MM.1S (cell line): ENCODE data around the gene TDO2.

Experiments
- DNase-seq: peaks from one replicate; pipeline ENCODE4 v3.0.0-alpha.2; 2015
- H2AFZ ChIP-seq: fragments of 300-600 bp; sonication (generic); 2 replicates; pipeline ENCODE4 v1.6.0; 2016; ENCODE audit warnings: antibody characterized with exemption, low read length
- H3F3A ChIP-seq: fragments of 300-600 bp; sonication (generic); 2 replicates; pipeline ENCODE4 v1.6.1; 2016; ENCODE audit warnings: mild to moderate bottlenecking, antibody characterized with exemption, low read length, moderate library complexity, mixed read lengths; ENCODE audit not compliant: insufficient read depth
- H3K27ac ChIP-seq: fragments of 300-600 bp; sonication (generic); 2 replicates; pipeline ENCODE4 v1.5.1; 2016; ENCODE audit warnings: mild to moderate bottlenecking, low read length
- H3K27me3 ChIP-seq: fragments of 300-600 bp; sonication (generic); replicated peaks from 2 replicates; pipeline ENCODE4 v1.6.0; 2016; ENCODE audit warnings: low read length; ENCODE audit not compliant: insufficient read depth
- H3K36me3 ChIP-seq: fragments of 300-600 bp; sonication (generic); replicated peaks from 2 replicates; pipeline ENCODE4 v1.6.1; 2016; ENCODE audit warnings: mild to moderate bottlenecking, low read length, mixed read lengths; ENCODE audit not compliant: insufficient read depth
- H3K4me1 ChIP-seq: fragments of 300-600 bp; sonication (generic); 2 replicates; pipeline ENCODE4 v1.6.1; 2016; ENCODE audit warnings: low read length, mixed read lengths
- H3K4me2 ChIP-seq: fragments of 300-600 bp; sonication (generic); 2 replicates; pipeline ENCODE4 v1.6.0; 2016; ENCODE audit warnings: low read depth, low read length
- H3K4me3 ChIP-seq: fragments of 300-600 bp; sonication (generic); 2 replicates; pipeline ENCODE4 v1.5.1; 2016; ENCODE audit warnings: low read length, mixed read lengths
- H3K79me2 ChIP-seq: fragments of 300-600 bp; sonication (generic); 2 replicates; pipeline ENCODE4 v1.6.1; 2016; ENCODE audit warnings: mixed run types, low read length, mixed read lengths
- H3K9ac ChIP-seq: fragments of 300-600 bp; sonication (generic); 2 replicates; pipeline ENCODE4 v1.6.1; 2016; ENCODE audit warnings: low read length, mixed read lengths
- H3K9me2 ChIP-seq: fragments of 300-600 bp; sonication (generic); replicated peaks from 2 replicates; pipeline ENCODE4 v1.6.1; 2016; ENCODE audit warnings: mild to moderate bottlenecking, low read length, mixed read lengths; ENCODE audit not compliant: insufficient read depth
- H3K9me3 ChIP-seq: fragments of 300-600 bp; sonication (generic); replicated peaks from 2 replicates; pipeline ENCODE4 v1.6.1; 2016; ENCODE audit warnings: mild to moderate bottlenecking, low read length, mixed read lengths; ENCODE audit not compliant: insufficient read depth
- H4K20me1 ChIP-seq: fragments of 300-600 bp; sonication (generic); 2 replicates; pipeline ENCODE4 v1.6.1; 2016; ENCODE audit warnings: mild to moderate bottlenecking, low read length, moderate library complexity, mixed read lengths; ENCODE audit not compliant: insufficient read depth
- EZH2 ChIP-seq: fragments of 300-600 bp; sonication (generic); optimal IDR thresholded peaks from 2 replicates; pipeline ENCODE3; 2017; ENCODE audit warnings: low read depth, mild to moderate bottlenecking, antibody characterized with exemption, low read length, mixed read lengths
- EZH2phosphoT487 ChIP-seq: fragments of 300-600 bp; sonication (generic); IDR thresholded peaks from 2 replicates; pipeline ENCODE4 v1.6.1; 2018; ENCODE audit warnings: antibody characterized with exemption, low read length
- TF ChIP-seq, protein P1 (sequence below): fragments of 300-600 bp; sonication (generic); IDR thresholded peaks from 2 replicates; pipeline ENCODE4 v1.5.1; 2016; ENCODE audit warnings: antibody characterized with exemption, low read length, mixed read lengths

The TDO2 gene

DNA sequence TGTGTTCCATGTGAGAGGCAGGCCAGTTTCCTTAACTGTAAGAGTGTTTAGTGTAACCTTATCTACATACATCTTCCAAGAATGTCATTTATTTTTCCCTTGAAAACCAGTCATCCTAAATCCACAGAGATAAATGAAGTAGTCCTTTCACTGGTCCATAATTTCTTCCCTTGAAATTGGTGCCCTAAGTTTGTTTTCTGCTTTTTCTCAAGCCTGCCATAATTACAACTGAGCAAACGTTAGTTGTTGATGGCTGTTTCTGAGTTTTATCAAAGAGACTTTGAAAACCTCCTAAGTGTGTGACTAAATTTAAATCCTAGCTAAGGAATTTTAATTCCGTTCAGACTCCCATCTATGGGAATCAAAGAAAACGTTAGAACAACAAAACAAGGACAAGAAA is 3.6 kb upstream of the TDO2 start:
- Histone ChIP-seq H3K4me1 (peaks cover 16% of the 10 kb centered on the region), H3K36me3 (no peaks in the 10 kb centered on the region), H3K9me3 (no peaks in the 10 kb centered on the region), H3K27me3 (no peaks in the 10 kb centered on the region), H3K4me3 (no peak overlapping the region), H3K27ac (peak overlapping the region; percentile 45; the same call in 1 of the 2 replicates), H4K20me1 (no peaks in the 10 kb centered on the region), H3K79me2 (no peaks in the 10 kb centered on the region), H2AFZ (no peak overlapping the region), H3F3A (peaks cover 9% of the 10 kb centered on the region), H3K9ac (no peak overlapping the region), H3K4me2 (peak overlapping the region; percentile 35; the same call in 1 of the 2 replicates), H3K9me2 (no peaks in the 10 kb centered on the region)
- TF ChIP-seq EZH2phosphoT487 (no peak), EZH2 (no peak)
- TF ChIP-seq, protein P1, sequence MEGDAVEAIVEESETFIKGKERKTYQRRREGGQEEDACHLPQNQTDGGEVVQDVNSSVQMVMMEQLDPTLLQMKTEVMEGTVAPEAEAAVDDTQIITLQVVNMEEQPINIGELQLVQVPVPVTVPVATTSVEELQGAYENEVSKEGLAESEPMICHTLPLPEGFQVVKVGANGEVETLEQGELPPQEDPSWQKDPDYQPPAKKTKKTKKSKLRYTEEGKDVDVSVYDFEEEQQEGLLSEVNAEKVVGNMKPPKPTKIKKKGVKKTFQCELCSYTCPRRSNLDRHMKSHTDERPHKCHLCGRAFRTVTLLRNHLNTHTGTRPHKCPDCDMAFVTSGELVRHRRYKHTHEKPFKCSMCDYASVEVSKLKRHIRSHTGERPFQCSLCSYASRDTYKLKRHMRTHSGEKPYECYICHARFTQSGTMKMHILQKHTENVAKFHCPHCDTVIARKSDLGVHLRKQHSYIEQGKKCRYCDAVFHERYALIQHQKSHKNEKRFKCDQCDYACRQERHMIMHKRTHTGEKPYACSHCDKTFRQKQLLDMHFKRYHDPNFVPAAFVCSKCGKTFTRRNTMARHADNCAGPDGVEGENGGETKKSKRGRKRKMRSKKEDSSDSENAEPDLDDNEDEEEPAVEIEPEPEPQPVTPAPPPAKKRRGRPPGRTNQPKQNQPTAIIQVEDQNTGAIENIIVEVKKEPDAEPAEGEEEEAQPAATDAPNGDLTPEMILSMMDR, result no peak
- no peak for DNase-seq

DNA sequence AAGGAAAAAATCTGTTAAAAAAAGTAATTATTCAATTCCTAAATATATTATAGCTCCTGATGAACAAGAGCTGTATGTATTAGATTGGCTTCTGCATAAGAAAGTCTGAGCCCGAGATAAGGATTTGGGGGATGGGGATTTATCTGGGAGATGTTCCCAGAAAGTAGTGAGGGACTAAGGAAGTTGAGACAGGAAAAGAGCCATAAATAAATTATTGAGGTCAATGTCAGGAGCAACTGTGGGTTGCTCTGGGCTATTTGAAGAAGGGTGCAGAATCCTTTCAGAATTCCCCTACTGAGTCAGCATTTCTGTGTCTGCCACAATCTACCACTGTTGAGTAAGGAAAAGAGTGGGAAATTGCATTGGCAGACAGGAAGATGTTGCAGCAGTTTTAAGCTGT is 3.1 kb upstream of the TDO2 start:
- H3K27ac ChIP-seq, result peak overlapping the region; percentile 45; the same call in 1 of the 2 replicates

DNA sequence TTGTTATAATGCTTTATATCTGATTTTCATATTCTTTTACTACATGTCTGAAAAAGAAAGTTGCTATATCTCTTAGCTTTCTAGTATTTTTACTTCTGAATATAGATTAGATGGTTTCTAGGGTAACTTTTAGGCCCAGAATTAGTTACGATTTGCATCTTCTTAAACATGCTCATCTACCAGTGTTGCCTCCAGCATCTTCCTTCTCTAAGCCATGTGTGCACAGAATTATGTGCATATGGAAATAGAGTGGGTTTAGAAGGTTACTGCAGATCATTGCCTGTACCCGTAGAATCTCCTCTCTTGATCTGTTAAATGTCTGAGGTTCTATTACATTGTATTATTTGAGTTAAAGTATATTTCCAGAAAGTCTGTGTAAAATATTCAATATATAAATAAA is 2.5 kb upstream of the TDO2 start:
- Histone ChIP-seq H3F3A (peaks cover 9% of the 10 kb centered on the region), H3K4me3 (no peak overlapping the region), H3K4me2 (peak overlapping the region; percentile 35), H3K9ac (no peak overlapping the region), H2AFZ (peak overlapping the region; percentile 18; the same call in 1 of the 2 replicates), H4K20me1 (no peaks in the 10 kb centered on the region), H3K4me1 (peaks cover 16% of the 10 kb centered on the region), H3K9me2 (no peaks in the 10 kb centered on the region), H3K27me3 (no peaks in the 10 kb centered on the region), H3K9me3 (no peaks in the 10 kb centered on the region), H3K79me2 (no peaks in the 10 kb centered on the region), H3K36me3 (no peaks in the 10 kb centered on the region), H3K27ac (peak overlapping the region; percentile 45; the same call in 1 of the 2 replicates)
- no peak for DNase-seq
- TF ChIP-seq EZH2, result no peak
- TF ChIP-seq EZH2phosphoT487, result no peak
- TF ChIP-seq, protein P1, result no peak

More for the DNA sequence above, 3.1 kb upstream of the TDO2 start:
- H4K20me1 ChIP-seq, result no peaks in the 10 kb centered on the region
- H3K4me2 ChIP-seq, result peak overlapping the region; percentile 35
- H3K4me3 ChIP-seq, result no peak overlapping the region
- peaks cover 16% of the 10 kb centered on the region for H3K4me1 ChIP-seq
- peak; percentile 40 for DNase-seq
- no peak overlapping the region for H3K9ac ChIP-seq
- H2AFZ ChIP-seq, result peak overlapping the region; percentile 18; the same call in 1 of the 2 replicates
- no peaks in the 10 kb centered on the region for H3K27me3 ChIP-seq
- no peaks in the 10 kb centered on the region for H3K36me3 ChIP-seq
- H3K79me2 ChIP-seq, result no peaks in the 10 kb centered on the region
- H3K9me2 ChIP-seq, result no peaks in the 10 kb centered on the region
- TF ChIP-seq, protein P1, result no peak
- TF ChIP-seq EZH2phosphoT487 (no peak), EZH2 (no peak)
- no peaks in the 10 kb centered on the region for H3K9me3 ChIP-seq
- H3F3A ChIP-seq, result peaks cover 9% of the 10 kb centered on the region
